ENCODE data around the gene PRKAR2B. TPM values are rescaled to one million over a fixed set of nuclear protein-coding genes. Genes with fewer than 3 reads are reported as not detected.
"Not testable (repeated sequence)": the region's sequence is repeated elsewhere in the genome, so short reads cannot be mapped to it uniquely, and the experiment has no call there.

Gene PRKAR2B
- total RNA-seq, 1 donor from 2014 or later = 7.8 TPM

- H3K27me3 Mint-ChIP-seq (ENCODE audit: low read depth) = no peaks in the 10 kb centered on the region
- H3K36me3 Mint-ChIP-seq = peaks cover 3% of the 10 kb centered on the region
- H3K9me3 Mint-ChIP-seq = no peaks in the 10 kb centered on the region
- no peak overlapping the region for H3K27ac Mint-ChIP-seq
- TF ChIP-seq CTCF (IDR thresholded peaks at IDR 0.05; ENCODE audit: unreplicated experiment) = no peak
- peaks cover 3% of the 10 kb centered on the region for H3K4me1 Mint-ChIP-seq
- no peak for DNase-seq (ENCODE audit: low spot score in 2 of 2, unreplicated experiment in 2 of 2)
- H3K4me3 Mint-ChIP-seq = no peak overlapping the region
Observed at GRCh38 chr7:107151538-107151937, 107.0 kb downstream of the PRKAR2B start.

GRCh38 chr7:107152011-107152410 is 107.5 kb downstream of the PRKAR2B start:
- Mint-ChIP-seq H3K27me3 (ENCODE audit: low read depth) (no peaks in the 10 kb centered on the region), H3K36me3 (peaks cover 6% of the 10 kb centered on the region), H3K4me1 (peaks cover 3% of the 10 kb centered on the region), H3K4me3 (no peak overlapping the region), H3K9me3 (no peaks in the 10 kb centered on the region), H3K27ac (no peak overlapping the region)
- DNase-seq (ENCODE audit: low spot score in 2 of 2, unreplicated experiment in 2 of 2) = no peak
- no peak for TF ChIP-seq CTCF (IDR thresholded peaks at IDR 0.05; ENCODE audit: unreplicated experiment)

GRCh38 chr7:107154826-107155225 is 110.3 kb downstream of the PRKAR2B start:
- H3K9me3 Mint-ChIP-seq = no peaks in the 10 kb centered on the region
- no peak overlapping the region for H3K4me3 Mint-ChIP-seq
- no peak overlapping the region for H3K27ac Mint-ChIP-seq
- H3K27me3 Mint-ChIP-seq (ENCODE audit: low read depth) = no peaks in the 10 kb centered on the region
- DNase-seq (ENCODE audit: low spot score in 2 of 2, unreplicated experiment in 2 of 2) = no peak
- peaks cover 9% of the 10 kb centered on the region for H3K36me3 Mint-ChIP-seq
- no peak for TF ChIP-seq CTCF (IDR thresholded peaks at IDR 0.05; ENCODE audit: unreplicated experiment)
- no peaks in the 10 kb centered on the region for H3K4me1 Mint-ChIP-seq

- not testable (repeated sequence) for H3K27me3 Mint-ChIP-seq (ENCODE audit: low read depth); H3K4me1 Mint-ChIP-seq; DNase-seq (ENCODE audit: low spot score in 2 of 2, unreplicated experiment in 2 of 2); H3K36me3 Mint-ChIP-seq; H3K4me3 Mint-ChIP-seq; H3K9me3 Mint-ChIP-seq; H3K27ac Mint-ChIP-seq
Observed at GRCh38 chr7:107155726-107156125, 111.2 kb downstream of the PRKAR2B start.

GRCh38 chr7:107157091-107157490 is 112.6 kb downstream of the PRKAR2B start:
- no peak for DNase-seq (ENCODE audit: low spot score in 2 of 2, unreplicated experiment in 2 of 2)
- no peak overlapping the region for H3K4me3 Mint-ChIP-seq
- TF ChIP-seq CTCF (IDR thresholded peaks at IDR 0.05; ENCODE audit: unreplicated experiment) = no peak
- H3K4me1 Mint-ChIP-seq = peaks cover 5% of the 10 kb centered on the region
- no peaks in the 10 kb centered on the region for H3K9me3 Mint-ChIP-seq
- no peak overlapping the region for H3K27ac Mint-ChIP-seq
- H3K36me3 Mint-ChIP-seq = peaks cover 9% of the 10 kb centered on the region
- no peaks in the 10 kb centered on the region for H3K27me3 Mint-ChIP-seq (ENCODE audit: low read depth)

GRCh38 chr7:107158028-107158427 is 113.5 kb downstream of the PRKAR2B start:
- Mint-ChIP-seq H3K4me3 (no peak overlapping the region), H3K36me3 (peaks cover 9% of the 10 kb centered on the region), H3K27ac (no peak overlapping the region), H3K27me3 (ENCODE audit: low read depth) (no peaks in the 10 kb centered on the region), H3K4me1 (peaks cover 11% of the 10 kb centered on the region), H3K9me3 (no peaks in the 10 kb centered on the region)
- no peak for TF ChIP-seq CTCF (IDR thresholded peaks at IDR 0.05; ENCODE audit: unreplicated experiment)
- DNase-seq (ENCODE audit: low spot score in 2 of 2, unreplicated experiment in 2 of 2) = no peak

Data from mesothelial cell of epicardium (in vitro differentiated cells).